NCI-H446 (cell line): ENCODE data around the gene NUP153.
"Not testable (repeated sequence)": the region's sequence is repeated elsewhere in the genome, so short reads cannot be mapped to it uniquely, and the experiment has no call there.

Source experiments
- DNase-seq, 2 experiments: peaks; one replicate each; lab custom pipeline; 2025; lab: John Stamatoyannopoulos, UW

Gene NUP153

DNA sequence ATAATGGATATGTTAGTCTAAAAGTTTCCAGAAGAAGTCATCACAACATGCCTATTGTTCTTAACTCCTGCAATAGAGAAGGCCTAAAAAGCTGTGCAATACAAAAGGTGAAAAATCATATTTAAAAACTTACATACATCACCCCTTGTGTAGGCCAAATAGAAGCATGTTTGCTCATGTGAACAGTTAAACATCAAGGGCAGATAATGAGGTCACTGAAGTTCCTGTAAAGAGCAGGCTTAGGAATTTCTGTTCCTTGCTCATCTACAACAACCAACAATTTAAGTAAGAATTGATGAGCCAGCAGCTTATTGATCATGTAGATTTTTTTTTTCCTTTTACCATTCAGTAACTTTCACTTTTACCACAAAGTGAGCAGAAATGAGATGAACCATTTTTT is 7.5 kb upstream of the NUP153 start:
- no peak for DNase-seq

GRCh38 chr6:17712576-17712975 is 5.9 kb upstream of the NUP153 start:
- no peak for DNase-seq

- DNase-seq, result no peak
These were observed 3.6 kb upstream of the NUP153 start for GRCh38 chr6:17710331-17710730.

- no peak for DNase-seq
These were observed 2.8 kb upstream of the NUP153 start for GRCh38 chr6:17709476-17709875.

- not testable (repeated sequence) for DNase-seq
These were observed 1.3 kb upstream of the NUP153 start for GRCh38 chr6:17708035-17708434.

GRCh38 chr6:17707371-17707651 is 586 bp upstream of the NUP153 start:
- no peak for DNase-seq

GRCh38 chr6:17705778-17706579 is 746 bp downstream of the NUP153 start:
- peak; percentile 68 for DNase-seq

- DNase-seq, result peak; percentile 25 to 45
These were observed 1.3 kb downstream of the NUP153 start for GRCh38 chr6:17705428-17705777.

DNA sequence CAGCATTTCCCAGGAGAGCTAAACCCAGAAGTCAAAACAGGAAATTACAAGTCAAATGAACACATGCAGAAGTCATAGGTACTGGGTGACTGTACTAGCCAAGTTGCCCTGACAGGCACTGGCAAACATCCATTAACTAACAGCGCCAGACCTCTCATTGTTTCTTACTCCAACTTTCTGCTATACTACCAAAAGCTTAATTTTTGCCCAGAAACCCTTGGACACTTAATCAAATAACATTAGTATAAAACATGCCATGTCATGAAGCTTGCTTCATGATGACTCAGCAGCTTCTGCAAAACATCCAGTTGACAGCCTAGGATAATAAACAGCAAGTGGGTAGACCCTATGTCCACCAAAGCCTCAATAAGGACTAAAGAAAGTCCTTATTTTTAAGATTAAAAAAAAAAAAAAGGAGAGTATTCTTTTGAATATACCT is 3.5 kb downstream of the NUP153 start:
- DNase-seq, result peak in 1 of 2 experiments; percentile 59

GRCh38 chr6:17700421-17701416 is 6.0 kb downstream of the NUP153 start:
- DNase-seq, result no peak

DNA sequence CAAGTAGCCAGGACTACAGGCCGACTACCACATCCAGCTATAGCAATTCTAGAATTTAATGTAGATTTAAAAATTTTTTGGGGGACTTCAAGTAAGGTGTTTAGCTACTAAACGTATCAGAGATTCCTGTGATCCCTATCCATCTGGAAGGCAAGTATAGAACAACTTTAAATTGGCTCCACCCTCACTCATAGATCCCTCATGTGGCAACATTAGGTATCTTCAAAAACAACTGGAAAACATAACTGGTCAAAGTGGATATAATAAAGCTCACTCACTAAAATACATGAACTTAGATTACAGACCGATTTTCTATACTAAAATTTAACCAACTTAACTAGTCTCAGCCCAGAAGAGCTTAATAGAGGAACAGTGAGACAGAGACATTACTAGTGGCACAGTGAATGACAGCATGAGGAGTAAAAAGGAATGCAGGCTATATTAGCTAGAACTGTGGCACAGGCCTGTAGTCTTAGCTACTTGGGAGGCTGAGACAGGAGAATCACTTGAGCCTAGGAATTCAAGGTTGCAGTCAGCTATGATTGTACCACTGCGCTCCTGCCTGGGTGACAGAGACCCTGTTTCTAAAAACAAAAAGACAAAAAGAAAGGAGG is 14.7 kb downstream of the NUP153 start:
- no peak for DNase-seq

DNA sequence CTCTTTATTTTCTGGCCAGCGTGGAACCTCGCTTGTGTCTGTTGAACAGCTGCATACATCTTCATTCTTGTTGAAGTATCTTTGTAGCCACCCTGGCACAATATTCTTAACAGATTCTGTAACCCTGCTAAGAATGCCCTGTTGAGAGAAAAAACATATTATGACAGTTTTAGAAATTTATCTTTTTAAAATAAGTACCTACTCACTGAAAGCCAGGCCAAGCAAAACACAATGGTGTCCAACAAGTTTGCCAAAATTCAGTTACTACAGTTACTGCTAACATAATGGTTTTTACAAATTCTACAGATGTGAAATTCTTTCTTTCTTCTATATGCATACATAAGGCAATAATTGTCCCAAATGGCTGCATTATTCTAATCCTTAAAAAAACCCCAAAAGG is 18.2 kb downstream of the NUP153 start:
- DNase-seq, result peak in 1 of 2 experiments; percentile 43

DNA sequence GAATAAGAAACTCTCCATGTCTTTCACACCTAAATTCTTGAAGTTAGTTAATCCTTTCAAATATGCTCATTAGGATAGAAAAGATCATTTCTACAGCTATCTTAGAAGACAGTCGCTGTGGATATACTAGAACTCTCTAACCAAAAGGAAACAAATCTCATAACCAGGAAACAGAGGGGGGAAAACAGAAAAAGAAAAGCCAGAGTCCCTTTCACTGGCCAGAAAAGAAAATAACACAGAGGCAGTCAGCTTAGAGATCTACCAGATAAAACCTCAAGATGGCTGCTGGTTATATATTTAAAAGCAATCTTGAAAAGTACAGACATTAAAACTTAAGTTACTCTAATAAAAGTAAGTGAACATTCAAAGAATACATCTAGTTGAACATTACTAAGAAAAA is 19.6 kb downstream of the NUP153 start:
- no peak for DNase-seq

DNA sequence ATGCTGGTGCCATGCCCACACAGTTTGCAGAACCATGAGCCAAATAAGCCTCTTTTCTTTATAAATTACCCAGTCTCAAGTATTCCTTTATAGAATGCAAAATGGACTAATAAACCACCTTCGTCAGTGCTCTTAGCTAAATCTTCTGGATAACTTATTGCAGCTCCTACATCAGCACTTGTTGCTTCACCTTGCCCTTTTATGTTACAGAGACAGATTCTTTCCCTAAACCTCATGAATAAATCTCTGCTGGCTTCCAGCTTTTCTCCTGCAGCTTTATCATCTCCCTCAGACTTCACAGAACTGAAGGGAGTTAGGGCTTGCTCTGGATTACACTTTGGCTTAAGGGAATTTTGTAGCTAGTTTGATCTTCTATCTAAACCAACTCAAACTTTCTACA is 22.6 kb downstream of the NUP153 start:
- DNase-seq, result no peak

- DNase-seq, result no peak
These were observed 23.3 kb downstream of the NUP153 start for GRCh38 chr6:17683428-17683827.

GRCh38 chr6:17679726-17680125 is 27.0 kb downstream of the NUP153 start:
- no peak for DNase-seq

DNA sequence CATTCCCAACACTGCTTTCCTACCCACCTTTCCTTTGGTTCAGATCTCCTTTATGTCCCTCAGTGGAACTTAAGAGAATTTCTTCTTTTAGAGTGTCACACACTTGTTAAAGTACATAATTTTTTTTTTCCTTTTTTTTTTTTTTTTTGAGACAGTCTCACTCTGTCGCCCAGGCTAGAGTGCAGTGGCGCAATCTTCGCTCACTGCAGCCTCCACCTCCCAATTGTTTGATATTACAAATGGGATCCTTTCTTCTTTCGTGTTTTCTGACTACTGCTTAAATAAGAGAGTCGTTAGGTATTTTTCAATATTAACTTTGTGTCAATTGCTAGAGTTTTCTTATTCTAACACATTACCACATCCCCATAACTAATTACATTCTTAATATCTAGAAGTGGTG is 29.1 kb downstream of the NUP153 start:
- DNase-seq, result no peak

DNA sequence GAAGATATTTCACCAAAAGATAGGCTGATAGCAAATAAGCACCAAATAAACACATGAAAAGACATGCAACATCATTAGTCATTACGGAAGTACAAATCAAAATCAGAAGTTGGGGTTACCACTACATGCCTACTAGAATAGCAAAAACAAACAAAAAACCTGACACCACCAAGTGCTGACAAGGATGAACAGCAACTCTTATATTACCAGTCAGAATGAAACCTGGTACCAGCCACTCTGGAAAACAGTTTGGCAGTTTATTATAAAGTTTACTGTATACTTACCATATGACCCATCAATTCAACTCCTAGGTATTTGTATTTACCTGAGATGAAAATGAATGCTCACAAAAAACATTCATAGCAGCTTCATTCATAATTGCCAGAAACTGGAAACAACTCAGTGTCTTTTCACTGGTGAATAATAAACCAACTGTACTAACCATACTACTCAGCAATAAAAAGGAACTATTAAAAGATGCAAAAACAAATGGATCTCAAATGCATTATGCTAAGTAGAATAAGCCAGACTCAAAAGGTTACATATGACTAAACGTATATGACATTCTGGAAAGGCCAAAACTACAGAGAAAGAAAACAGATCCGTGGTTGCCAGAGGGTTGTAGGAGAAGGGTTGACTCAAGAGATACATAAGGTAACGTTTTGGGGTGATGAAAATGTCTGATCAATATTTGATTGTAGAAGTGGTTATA is 33.0 kb downstream of the NUP153 start:
- DNase-seq, result no peak

- no peak for DNase-seq
These were observed 34.5 kb downstream of the NUP153 start for GRCh38 chr6:17672064-17672718.

DNA sequence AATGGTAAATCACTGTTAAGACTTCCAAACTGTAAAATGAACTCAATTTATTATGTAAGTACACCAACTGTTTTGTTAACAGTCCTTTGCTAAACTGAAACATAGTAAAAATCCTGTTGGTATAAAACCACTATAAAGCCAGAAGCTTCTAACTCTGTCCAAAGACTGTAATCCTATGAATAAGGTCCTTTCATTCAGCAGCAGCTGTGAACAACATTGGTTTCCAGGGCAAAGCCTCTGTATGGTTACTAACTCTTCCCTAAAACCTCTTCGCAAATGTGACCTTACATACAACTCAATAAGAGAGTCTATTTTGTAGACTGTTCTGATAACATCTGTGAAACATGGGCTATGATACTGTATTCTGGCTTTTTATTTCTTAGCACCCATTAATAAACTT is 40.1 kb downstream of the NUP153 start:
- no peak for DNase-seq

DNA sequence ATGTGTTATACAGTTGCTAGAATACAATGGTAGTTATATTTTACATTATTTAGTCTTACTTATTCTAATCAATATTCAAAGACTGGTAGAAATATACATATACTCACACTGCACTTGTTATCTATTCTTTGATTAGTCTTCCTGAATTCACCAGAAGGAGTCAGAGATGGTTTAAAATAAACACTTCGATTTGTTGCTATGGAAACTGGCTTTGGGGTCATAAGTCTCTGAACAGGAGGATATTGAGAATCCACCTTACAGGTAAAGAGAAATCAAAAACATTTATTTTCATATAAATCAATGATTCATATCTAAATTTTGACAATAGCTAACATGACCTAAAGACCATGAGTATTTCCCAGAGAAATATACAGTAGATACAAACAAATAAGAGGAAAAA is 41.6 kb downstream of the NUP153 start:
- no peak for DNase-seq

- DNase-seq, result no peak
These were observed 43.5 kb downstream of the NUP153 start for GRCh38 chr6:17663226-17663625.
